ENCODE results near the gene PLA2G2F.

The PLA2G2F gene

GRCh38 chr1:20111452-20111851 lies 27.7 kb upstream of the PLA2G2F start:
- no peak for TF ChIP-seq CTCF (IDR thresholded peaks at IDR 0.05; ENCODE audit: control extremely low read depth, extremely low read depth, low read depth, missing control alignments)
- ChIA-PET POLR2A (no interaction called here), CTCF (interaction anchor here (1.5 to 4.1 kb wide), 3 partner anchors 8 to 14 kb away, joined by 3 to 15 read pairs (median 4); partner anchors contain the start of gene PLA2G2D)
- DNase-seq (ENCODE audit: extremely low spot score), result no peak

- ChIA-PET CTCF (interaction anchor here (0.9 to 4.1 kb wide), 5 partner anchors 8 to 40 kb away, joined by 3 to 15 read pairs (median 4); no protein-coding TSS in a partner anchor), POLR2A (no interaction called here)
- DNase-seq (ENCODE audit: extremely low spot score), result no peak
- TF ChIP-seq CTCF (IDR thresholded peaks at IDR 0.05; ENCODE audit: control extremely low read depth, extremely low read depth, low read depth, missing control alignments), result no peak
These were observed 26.7 kb upstream of the PLA2G2F start for GRCh38 chr1:20112279-20113000.

GRCh38 chr1:20114021-20114648 lies 25.0 kb upstream of the PLA2G2F start:
- ChIA-PET POLR2A (no interaction called here), CTCF (interaction anchor here (1.2 to 4.1 kb wide), 5 partner anchors 12 to 38 kb away, joined by 3 to 15 read pairs (median 4); no protein-coding TSS in a partner anchor)
- DNase-seq (ENCODE audit: extremely low spot score), result no peak
- no peak for TF ChIP-seq CTCF (IDR thresholded peaks at IDR 0.05; ENCODE audit: control extremely low read depth, extremely low read depth, low read depth, missing control alignments)

DNA sequence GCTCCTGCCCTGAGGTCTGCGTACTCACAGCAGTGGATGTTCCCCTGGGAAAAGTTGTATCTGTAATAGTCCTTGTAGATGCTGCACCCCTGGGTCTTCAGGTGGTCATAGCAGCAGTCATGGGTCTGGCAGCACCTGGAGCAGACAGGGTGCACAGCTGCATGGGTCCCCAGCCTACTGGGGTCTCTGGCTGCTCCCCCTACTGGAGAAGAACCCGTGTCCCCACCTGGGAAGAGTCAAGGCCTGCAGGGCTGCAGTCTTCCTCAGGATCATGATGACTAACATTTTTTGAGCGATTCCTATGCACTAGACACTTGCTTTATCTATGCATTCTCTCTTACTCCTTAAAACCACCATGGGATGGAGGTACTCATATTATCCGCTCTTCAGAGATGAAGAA lies 23.6 kb upstream of the PLA2G2F start:
- TF ChIP-seq CTCF (IDR thresholded peaks at IDR 0.05; ENCODE audit: control extremely low read depth, extremely low read depth, low read depth, missing control alignments), result no peak
- CTCF ChIA-PET, result interaction anchor here (1.2 to 4.1 kb wide), 3 partner anchors 14 to 233 kb away, joined by 3 to 15 read pairs (median 3); partner anchors contain the start of gene OTUD3

GRCh38 chr1:20115916-20116315 lies 23.2 kb upstream of the PLA2G2F start:
- no peak for TF ChIP-seq CTCF (IDR thresholded peaks at IDR 0.05; ENCODE audit: control extremely low read depth, extremely low read depth, low read depth, missing control alignments)
- ChIA-PET POLR2A (no interaction called here), CTCF (interaction anchor here (1.2 kb wide), 1 partner anchor 234 kb away, joined by 3 read pairs; the partner anchor contains the start of gene OTUD3)
- no peak for DNase-seq (ENCODE audit: extremely low spot score)

More for the DNA sequence above, 23.6 kb upstream of the PLA2G2F start:
- no peak for DNase-seq (ENCODE audit: extremely low spot score)
- POLR2A ChIA-PET, result no interaction called here

DNA sequence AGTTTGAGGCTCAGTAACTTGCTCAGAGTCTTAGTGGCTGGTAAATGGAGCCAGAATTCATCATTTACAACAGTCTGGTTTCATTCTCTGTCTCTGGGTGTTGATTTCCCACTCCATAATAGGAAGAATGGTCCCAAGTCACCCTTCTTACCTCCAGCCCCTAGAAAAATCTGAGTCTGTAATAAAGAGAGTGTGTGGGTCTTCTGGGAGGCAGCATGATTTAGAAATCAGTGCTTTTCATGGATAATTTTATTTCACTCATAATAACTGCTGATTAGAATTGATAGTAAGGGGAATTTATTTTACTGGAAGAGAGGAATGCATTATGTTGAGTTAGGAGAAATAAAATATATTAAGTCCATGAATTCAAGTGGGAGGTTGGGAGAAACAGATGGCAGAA lies 21.9 kb upstream of the PLA2G2F start:
- ChIA-PET CTCF (interaction anchor here (1.1 to 2.1 kb wide), 2 partner anchors 15 to 35 kb away, joined by 4 to 9 read pairs; no protein-coding TSS in a partner anchor), POLR2A (no interaction called here)
- no peak for DNase-seq (ENCODE audit: extremely low spot score)
- no peak for TF ChIP-seq CTCF (IDR thresholded peaks at IDR 0.05; ENCODE audit: control extremely low read depth, extremely low read depth, low read depth, missing control alignments)
